Measurements from ENCODE around the gene DNASE2B. TPM values are rescaled to one million over a fixed set of nuclear protein-coding genes. Genes with fewer than 3 reads are reported as not detected.

The DNASE2B gene
- not detected in 2 replicates for total RNA-seq

GRCh38 chr1:84398175-84399155 is at the start of gene DNASE2B:
Gene DNASE2B, plus strand, starts transcription at chr1:84398484. Its CDS starts 81 bp downstream, at chr1:84398565.
- no peaks in the 10 kb centered on the region for H3K4me1 Mint-ChIP-seq (ENCODE audit: low read depth)
- DNase-seq (ENCODE audit: low spot score) = no peak
- intact Hi-C loops (cut with micrococcal nuclease) = no loop called here
- H3K36me3 Mint-ChIP-seq (ENCODE audit: low read depth) = no peaks in the 10 kb centered on the region
- H3K9me3 Mint-ChIP-seq = no peaks in the 10 kb centered on the region
- H3K27ac Mint-ChIP-seq = no peak within 1 kb of the TSS
- no peak within 1 kb of the TSS for H3K4me3 Mint-ChIP-seq
- H3K27me3 Mint-ChIP-seq (ENCODE audit: insufficient read depth) = peaks cover 3% of the 10 kb centered on the region

DNA sequence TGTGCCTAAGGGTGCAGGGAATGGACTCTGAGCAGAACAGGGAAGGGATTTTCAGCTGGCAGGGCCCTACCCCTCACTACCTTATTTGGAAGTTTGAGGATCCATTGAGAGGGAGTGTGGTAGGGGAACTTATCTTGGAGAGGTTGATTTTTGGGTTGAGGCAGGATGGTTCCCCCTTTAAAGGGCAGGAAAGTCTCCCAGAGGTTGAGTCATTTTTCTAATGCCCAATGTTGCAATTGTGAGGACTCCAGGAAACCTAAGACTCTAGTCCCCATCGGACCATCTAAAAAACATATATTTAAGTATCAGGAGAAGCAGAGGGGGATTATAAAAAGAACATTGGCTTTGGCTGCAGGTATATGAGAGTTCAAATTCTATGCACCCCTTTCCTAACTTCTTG is 49.5 kb upstream of the DNASE2B start:
- intact Hi-C loops (cut with micrococcal nuclease) = no loop called here
- H3K27ac Mint-ChIP-seq = no peak overlapping the region
- DNase-seq (ENCODE audit: low spot score) = no peak
- no peaks in the 10 kb centered on the region for H3K9me3 Mint-ChIP-seq
- no peaks in the 10 kb centered on the region for H3K36me3 Mint-ChIP-seq (ENCODE audit: low read depth)
- no peak overlapping the region for H3K4me3 Mint-ChIP-seq
- H3K27me3 Mint-ChIP-seq (ENCODE audit: insufficient read depth) = no peaks in the 10 kb centered on the region
- no peaks in the 10 kb centered on the region for H3K4me1 Mint-ChIP-seq (ENCODE audit: low read depth)

GRCh38 chr1:84350104-84350503 is 48.2 kb upstream of the DNASE2B start:
- no peaks in the 10 kb centered on the region for H3K4me1 Mint-ChIP-seq (ENCODE audit: low read depth)
- H3K4me3 Mint-ChIP-seq = no peak overlapping the region
- H3K27ac Mint-ChIP-seq = no peak overlapping the region
- no peaks in the 10 kb centered on the region for H3K36me3 Mint-ChIP-seq (ENCODE audit: low read depth)
- intact Hi-C loops (cut with micrococcal nuclease) = no loop called here
- H3K27me3 Mint-ChIP-seq (ENCODE audit: insufficient read depth) = no peaks in the 10 kb centered on the region
- DNase-seq (ENCODE audit: low spot score) = no peak
- H3K9me3 Mint-ChIP-seq = no peaks in the 10 kb centered on the region

DNA sequence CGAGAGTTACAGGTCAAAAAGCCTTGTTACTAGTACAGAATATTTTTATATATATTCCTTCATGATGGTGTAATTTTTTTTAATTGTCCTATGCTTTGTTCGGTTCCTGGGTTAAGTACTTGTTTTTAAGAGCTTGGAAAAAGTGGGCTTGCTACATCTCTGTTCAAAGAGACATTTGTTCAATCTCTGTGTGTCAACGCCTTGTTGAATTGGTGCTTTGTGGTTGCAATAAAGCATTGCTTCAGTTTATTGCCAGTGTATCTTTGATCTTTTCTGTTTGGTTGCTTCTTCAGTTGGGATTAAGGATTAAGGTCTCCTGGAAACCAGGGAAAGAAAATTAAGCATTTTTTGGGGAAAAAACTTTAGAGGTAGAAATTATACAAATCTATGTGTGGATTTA is 47.7 kb upstream of the DNASE2B start:
- H3K4me1 Mint-ChIP-seq (ENCODE audit: low read depth) = no peaks in the 10 kb centered on the region
- no peak overlapping the region for H3K4me3 Mint-ChIP-seq
- intact Hi-C loops (cut with micrococcal nuclease) = no loop called here
- no peak for DNase-seq (ENCODE audit: low spot score)
- no peaks in the 10 kb centered on the region for H3K27me3 Mint-ChIP-seq (ENCODE audit: insufficient read depth)
- H3K36me3 Mint-ChIP-seq (ENCODE audit: low read depth) = no peaks in the 10 kb centered on the region
- H3K9me3 Mint-ChIP-seq = no peaks in the 10 kb centered on the region
- H3K27ac Mint-ChIP-seq = no peak overlapping the region

DNA sequence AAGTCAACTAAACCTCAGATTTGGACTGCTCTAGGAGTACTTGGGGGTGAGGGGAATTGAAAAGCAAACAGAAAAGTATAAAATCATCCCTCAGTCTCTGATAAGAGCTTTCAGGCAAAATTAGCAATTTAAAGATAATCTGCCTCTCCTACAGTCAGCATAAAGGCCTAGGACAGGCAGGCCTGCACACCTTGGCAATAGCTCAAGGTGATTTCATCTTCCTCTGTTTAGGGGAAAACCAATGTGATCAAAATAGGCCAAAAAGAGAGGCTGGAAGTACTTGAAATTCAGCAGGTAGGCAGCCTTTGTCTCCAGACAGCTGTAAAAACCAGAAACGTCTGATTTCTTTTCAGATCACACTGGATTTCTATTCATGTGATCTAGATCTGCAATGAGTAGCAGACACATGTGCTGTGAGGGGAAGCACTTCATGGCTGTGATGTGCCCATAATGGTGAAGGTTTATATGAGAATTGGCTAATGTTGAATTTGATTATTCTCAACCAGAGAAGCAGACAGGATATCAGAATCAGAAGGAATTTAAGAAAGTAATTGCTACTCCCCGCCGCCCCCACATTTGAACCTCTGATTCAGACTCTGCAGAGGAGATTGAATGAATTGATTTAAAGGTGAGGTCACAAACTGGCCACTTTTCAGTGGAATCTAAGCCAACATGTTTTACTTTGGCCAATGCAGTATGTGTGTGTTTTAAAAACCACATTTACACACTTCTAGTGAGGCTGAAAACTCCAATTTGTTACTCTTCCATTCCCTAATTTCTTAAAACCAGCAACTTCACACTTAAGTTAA is 45.8 kb upstream of the DNASE2B start:
- intact Hi-C loops (cut with micrococcal nuclease) = no loop called here
- Mint-ChIP-seq H3K27me3 (ENCODE audit: insufficient read depth) (no peaks in the 10 kb centered on the region), H3K36me3 (ENCODE audit: low read depth) (no peaks in the 10 kb centered on the region), H3K4me3 (no peak overlapping the region), H3K27ac (no peak overlapping the region), H3K4me1 (ENCODE audit: low read depth) (no peaks in the 10 kb centered on the region), H3K9me3 (no peaks in the 10 kb centered on the region)
- no peak for DNase-seq (ENCODE audit: low spot score)

DNA sequence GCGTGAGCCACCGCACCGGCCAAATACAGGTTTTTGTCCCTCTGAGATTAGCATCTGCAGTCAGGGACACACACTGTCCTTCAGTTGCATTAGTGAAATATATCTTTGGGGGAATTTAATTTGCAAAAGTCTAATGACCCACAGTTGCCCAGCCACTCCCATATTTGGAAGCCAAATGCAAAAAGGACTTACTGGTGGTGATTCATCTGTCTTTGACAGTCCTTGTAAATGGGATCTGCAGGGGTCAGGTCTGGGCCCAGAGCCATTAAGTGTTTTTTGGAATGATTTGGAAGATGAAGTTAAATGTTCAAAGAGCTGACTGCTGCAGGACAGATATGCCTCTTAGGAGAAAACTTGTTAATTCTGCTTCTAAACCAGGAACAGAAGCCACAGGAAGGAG is 44.6 kb upstream of the DNASE2B start:
- intact Hi-C loops (cut with micrococcal nuclease) = no loop called here
- no peak for DNase-seq (ENCODE audit: low spot score)
- no peaks in the 10 kb centered on the region for H3K27me3 Mint-ChIP-seq (ENCODE audit: insufficient read depth)
- no peaks in the 10 kb centered on the region for H3K9me3 Mint-ChIP-seq
- H3K4me1 Mint-ChIP-seq (ENCODE audit: low read depth) = no peaks in the 10 kb centered on the region
- no peak overlapping the region for H3K4me3 Mint-ChIP-seq
- no peaks in the 10 kb centered on the region for H3K36me3 Mint-ChIP-seq (ENCODE audit: low read depth)
- H3K27ac Mint-ChIP-seq = no peak overlapping the region

DNA sequence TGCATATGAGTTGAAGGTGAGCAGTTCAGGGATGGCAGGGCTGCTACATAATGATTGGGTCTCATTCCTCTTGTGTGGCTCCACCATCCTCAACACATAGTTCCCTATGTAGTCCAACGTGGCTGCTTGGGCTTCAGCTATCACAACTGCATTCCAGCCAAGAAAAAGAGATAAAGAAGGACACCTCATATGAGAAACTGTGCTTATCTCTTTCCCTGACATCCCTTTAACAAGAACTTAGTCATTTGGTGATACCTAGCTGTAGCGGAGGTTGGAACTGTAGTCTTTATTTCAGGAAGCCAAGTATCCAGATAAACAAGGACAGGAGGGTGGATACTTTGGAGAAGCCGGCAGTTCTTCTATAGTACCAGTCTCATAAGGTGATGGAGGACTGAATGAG is 42.7 kb upstream of the DNASE2B start:
- H3K27ac Mint-ChIP-seq = no peak overlapping the region
- H3K36me3 Mint-ChIP-seq (ENCODE audit: low read depth) = no peaks in the 10 kb centered on the region
- no peak for DNase-seq (ENCODE audit: low spot score)
- H3K4me1 Mint-ChIP-seq (ENCODE audit: low read depth) = no peaks in the 10 kb centered on the region
- intact Hi-C loops (cut with micrococcal nuclease) = no loop called here
- H3K27me3 Mint-ChIP-seq (ENCODE audit: insufficient read depth) = no peaks in the 10 kb centered on the region
- no peaks in the 10 kb centered on the region for H3K9me3 Mint-ChIP-seq
- no peak overlapping the region for H3K4me3 Mint-ChIP-seq

DNA sequence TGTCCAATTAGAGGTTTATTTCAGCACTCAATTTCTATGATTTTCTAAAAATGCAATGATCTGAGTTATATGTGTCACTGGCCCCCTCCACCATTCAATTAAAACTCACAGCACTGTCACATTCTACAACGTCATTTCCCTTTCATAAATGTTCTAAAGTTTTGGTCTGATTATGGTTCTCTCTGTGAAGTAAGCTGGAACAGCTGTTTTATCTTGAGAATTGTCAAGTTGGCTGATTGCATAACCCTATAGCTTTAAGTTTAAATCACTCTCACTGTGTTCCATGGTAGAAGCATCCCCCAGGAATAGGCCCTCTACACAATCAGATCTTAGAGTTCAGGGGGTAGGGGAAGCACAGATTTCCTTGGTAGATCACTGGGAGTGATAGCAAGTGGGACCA is 41.4 kb upstream of the DNASE2B start:
- no peaks in the 10 kb centered on the region for H3K4me1 Mint-ChIP-seq (ENCODE audit: low read depth)
- H3K36me3 Mint-ChIP-seq (ENCODE audit: low read depth) = no peaks in the 10 kb centered on the region

DNA sequence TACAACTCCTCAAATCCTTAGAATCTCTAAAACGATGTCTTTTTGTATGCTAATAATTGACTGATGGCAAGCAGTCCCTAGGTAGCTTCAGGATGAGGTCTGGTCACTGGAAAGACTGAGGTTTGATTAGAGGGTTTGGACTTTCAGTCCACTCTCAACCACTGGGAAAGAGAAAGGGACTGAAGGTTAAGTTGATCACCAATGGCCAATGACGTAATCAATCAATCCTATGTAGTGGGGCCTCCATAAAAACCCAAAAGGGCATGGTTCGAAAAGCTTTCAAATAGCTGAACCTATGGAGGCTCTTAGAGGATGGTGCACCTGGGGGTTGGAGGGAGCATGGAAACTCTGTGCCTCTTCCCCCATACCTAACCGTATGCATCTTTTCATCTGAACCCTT is 39.6 kb upstream of the DNASE2B start:
- Mint-ChIP-seq H3K4me3 (no peak overlapping the region), H3K36me3 (ENCODE audit: low read depth) (no peaks in the 10 kb centered on the region), H3K27me3 (ENCODE audit: insufficient read depth) (no peaks in the 10 kb centered on the region), H3K4me1 (ENCODE audit: low read depth) (peaks cover 6% of the 10 kb centered on the region), H3K9me3 (no peaks in the 10 kb centered on the region), H3K27ac (no peak overlapping the region)
- intact Hi-C loops (cut with micrococcal nuclease) = no loop called here
- DNase-seq (ENCODE audit: low spot score) = no peak

More for the DNA sequence above, 41.4 kb upstream of the DNASE2B start:
- no peak for DNase-seq (ENCODE audit: low spot score)
- Mint-ChIP-seq H3K27me3 (ENCODE audit: insufficient read depth) (no peaks in the 10 kb centered on the region), H3K27ac (no peak overlapping the region), H3K9me3 (no peaks in the 10 kb centered on the region), H3K4me3 (no peak overlapping the region)
- intact Hi-C loops (cut with micrococcal nuclease) = no loop called here

GRCh38 chr1:84360316-84360715 is 38.0 kb upstream of the DNASE2B start:
- H3K4me1 Mint-ChIP-seq (ENCODE audit: low read depth) = peaks cover 8% of the 10 kb centered on the region
- H3K27ac Mint-ChIP-seq = no peak overlapping the region
- H3K27me3 Mint-ChIP-seq (ENCODE audit: insufficient read depth) = no peaks in the 10 kb centered on the region
- DNase-seq (ENCODE audit: low spot score) = no peak
- intact Hi-C loops (cut with micrococcal nuclease) = no loop called here
- no peak overlapping the region for H3K4me3 Mint-ChIP-seq
- H3K9me3 Mint-ChIP-seq = no peaks in the 10 kb centered on the region
- no peaks in the 10 kb centered on the region for H3K36me3 Mint-ChIP-seq (ENCODE audit: low read depth)

- no peak for DNase-seq (ENCODE audit: low spot score)
- no peaks in the 10 kb centered on the region for H3K36me3 Mint-ChIP-seq (ENCODE audit: low read depth)
- no peak overlapping the region for H3K4me3 Mint-ChIP-seq
- no peak overlapping the region for H3K27ac Mint-ChIP-seq
- peaks cover 11% of the 10 kb centered on the region for H3K4me1 Mint-ChIP-seq (ENCODE audit: low read depth)
- intact Hi-C loops (cut with micrococcal nuclease) = no loop called here
- no peaks in the 10 kb centered on the region for H3K27me3 Mint-ChIP-seq (ENCODE audit: insufficient read depth)
- H3K9me3 Mint-ChIP-seq = no peaks in the 10 kb centered on the region
These were observed 36.5 kb upstream of the DNASE2B start for GRCh38 chr1:84361796-84362195.

GRCh38 chr1:84363019-84363418 is 35.3 kb upstream of the DNASE2B start:
- Mint-ChIP-seq H3K27ac (no peak overlapping the region), H3K4me1 (ENCODE audit: low read depth) (peaks cover 11% of the 10 kb centered on the region), H3K27me3 (ENCODE audit: insufficient read depth) (no peaks in the 10 kb centered on the region), H3K9me3 (no peaks in the 10 kb centered on the region), H3K4me3 (no peak overlapping the region), H3K36me3 (ENCODE audit: low read depth) (no peaks in the 10 kb centered on the region)
- intact Hi-C loops (cut with micrococcal nuclease) = no loop called here
- DNase-seq (ENCODE audit: low spot score) = no peak

DNA sequence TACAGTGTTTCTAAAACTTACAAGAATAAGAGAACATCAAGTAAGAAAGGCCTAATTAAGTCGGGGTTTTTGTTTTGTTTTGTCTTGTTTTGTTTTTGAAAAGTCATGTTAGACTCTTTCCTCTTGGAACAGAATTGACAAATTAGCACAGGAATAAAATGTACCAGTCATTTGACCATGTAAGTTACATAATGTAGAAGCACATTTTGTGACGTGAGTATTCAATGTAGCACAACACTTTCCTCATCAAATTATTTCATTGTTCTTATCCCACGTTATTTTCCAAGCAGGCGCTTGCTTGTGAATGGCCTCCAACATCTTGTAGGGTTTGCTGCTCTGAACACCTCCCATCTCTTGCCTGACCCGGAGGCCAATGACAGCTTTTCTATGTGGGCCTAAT is 34.7 kb upstream of the DNASE2B start:
- no peak overlapping the region for H3K27ac Mint-ChIP-seq
- H3K27me3 Mint-ChIP-seq (ENCODE audit: insufficient read depth) = no peaks in the 10 kb centered on the region
- H3K36me3 Mint-ChIP-seq (ENCODE audit: low read depth) = no peaks in the 10 kb centered on the region
- H3K4me3 Mint-ChIP-seq = no peak overlapping the region
- intact Hi-C loops (cut with micrococcal nuclease) = no loop called here
- DNase-seq (ENCODE audit: low spot score) = no peak
- H3K4me1 Mint-ChIP-seq (ENCODE audit: low read depth) = peaks cover 11% of the 10 kb centered on the region
- H3K9me3 Mint-ChIP-seq = no peaks in the 10 kb centered on the region

All from activated T-helper 1 cell treated with anti-CD3 and anti-CD28 coated beads, Interleukin-12 subunit alpha, Interleukin-12 subunit beta, Interleukin-2, Interleukin-4 antibody, amounts not matched to agents 30 ng/mL and 10 ng/mL and 1 ng/mL, durations not matched to agents 14 hours and 24 hours and 36 hours (primary cell).